22Rv1 (cell line): ENCODE data around the gene MTA1.

Experiments used
- CTCF ChIP-seq: fragments of 450-650 bp; IDR thresholded peaks from 2 replicates; pipeline ENCODE4 v1.5.1; 2017; ENCODE audit warnings: mild to moderate bottlenecking
- ZFX ChIP-seq: fragments of 450-650 bp; IDR thresholded peaks from 2 replicates; pipeline ENCODE4 v1.6.1; 2017; ENCODE audit warnings: antibody characterized with exemption, borderline replicate concordance

- TF ChIP-seq CTCF, result no peak
- no peak for TF ChIP-seq ZFX
Measured at GRCh38 chr14:105420101-105420973, 710 bp downstream of the MTA1 start.
